Gastrocnemius medialis (tissue), 4 donors: ENCODE data around the gene DSCAML1. TPM values are rescaled to one million over a fixed set of nuclear protein-coding genes. Genes with fewer than 3 reads are reported as not detected.

Experiments
- ATAC-seq, 2 donors: fragments of 150-250 bp; one replicate each; pipeline ENCODE4 v1.9.1; 2016
- DNase-seq, 2 donors: peaks; one replicate each; pipeline ENCODE4 v3.0.0-alpha.2; 2019
- H3K27ac ChIP-seq, 4 donors: fragments of 200-600 bp; sonication (generic); 1 replicate in 1 of 4; 2 replicates in 3 of 4; pipeline ENCODE4 v1.5.1; 2016 to 2018; ENCODE audit warnings: mild to moderate bottlenecking in 2 of 4, moderate library complexity in 1 of 4
- H3K27me3 ChIP-seq, 3 donors: fragments of 200-600 bp; sonication (generic) in 2 of 3; 1 replicate in 1 of 3; 2 replicates in 2 of 3; pipeline versions ENCODE4 v1.5.1 to v1.6.0; 2016 to 2019; ENCODE audit warnings: mild to moderate bottlenecking in 1 of 3, moderate library complexity in 1 of 3
- H3K36me3 ChIP-seq, 2 donors: fragments of 200-600 bp; sonication (generic) in 1 of 2; one replicate each; pipeline ENCODE4 v1.5.1; 2017 to 2018
- H3K4me1 ChIP-seq, 2 donors: fragments of 200-600 bp; sonication (generic) in 1 of 2; one replicate each; pipeline ENCODE4 v1.5.1; 2016 to 2017; ENCODE audit warnings: mild to moderate bottlenecking in 2 of 2
- H3K4me3 ChIP-seq, 4 donors: fragments of 200-600 bp; sonication (generic) in 3 of 4; 1 replicate in 1 of 4; 2 replicates in 3 of 4; pipeline ENCODE4 v1.5.1; 2016 to 2019; ENCODE audit warnings: mild to moderate bottlenecking in 2 of 4
- H3K9me3 ChIP-seq, 3 donors: fragments of 200-600 bp; sonication (generic) in 2 of 3; 1 replicate in 1 of 3; 2 replicates in 2 of 3; pipeline ENCODE4 v1.5.1; 2016 to 2019
- CTCF ChIP-seq, 5 experiments: fragments of 450-650 bp in 3 of 5; fragments of 200-600 bp in 2 of 5; sonication (generic) in 2 of 5; IDR thresholded peaks in 4 of 5; conservative IDR thresholded peaks in 1 of 5; 1 replicate in 4 of 5; 2 replicates in 1 of 5; pipeline ENCODE4 v1.5.1; 2016 to 2019; ENCODE audit warnings: antibody characterized with exemption in 5 of 5, mild to moderate bottlenecking in 3 of 5, moderate library complexity in 3 of 5
- POLR2A ChIP-seq, 2 donors: fragments of 450-650 bp; IDR thresholded peaks; one replicate each; pipeline ENCODE4 v1.6.1; 2017; ENCODE audit warnings: antibody characterized with exemption in 2 of 2, mild to moderate bottlenecking in 2 of 2, moderate library complexity in 2 of 2
- in situ Hi-C, 4 donors: fragments of 200-750 bp; cut with MboI; loops; one replicate each; pipeline versions ENCODE4 v1.15.0 to v1.8.0; 2017; ENCODE audit warnings: low sequenced_read_pairs in 4 of 4
- intact Hi-C: fragments of 100-400 bp; cut with DNase I; formaldehyde crosslinking; loops from one replicate; pipeline ENCODE4 v1.15.1; 2023; ENCODE audit warnings: low total_unique reads
- total RNA-seq, 4 donors: library from RNA; depleted of rRNA; stranded (reverse); fragments of >200 nt; gene quantifications; one replicate each; pipeline versions ENCODE4 v1.1.0 to v1.2.3, GENCODE V29; 2016

DSCAML1 gene
- total RNA-seq, 4 donors from 2014 or later = 0.05 to 0.15 (median 0.07) TPM

DNA sequence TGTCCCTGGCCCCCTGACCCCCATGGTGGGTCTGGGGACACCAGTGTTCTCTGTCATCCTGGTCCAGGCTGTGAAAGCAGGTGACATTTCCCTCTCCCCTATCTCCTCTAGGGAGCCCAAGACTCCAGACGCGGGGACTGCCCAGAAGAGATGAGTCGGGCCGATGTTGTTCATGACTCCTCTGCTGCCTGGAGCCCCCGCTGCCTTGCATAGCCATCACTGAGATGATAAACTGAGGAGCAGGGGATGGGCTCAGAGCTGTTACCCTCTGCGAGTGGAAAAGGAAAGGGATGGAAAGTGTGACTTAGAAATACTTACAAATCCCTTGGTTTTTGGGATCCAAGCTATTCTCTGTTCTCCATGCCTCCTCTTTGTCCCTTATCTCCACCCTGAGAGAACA is 209.6 kb downstream of the DSCAML1 start:
- H3K36me3 ChIP-seq = no peaks in the 10 kb centered on the region
- peaks cover 0 to 3% (median 0%) of the 10 kb centered on the region in 3 donors for H3K27me3 ChIP-seq
- H3K27ac ChIP-seq = no peak overlapping the region
- ATAC-seq = no peak
- no peak for DNase-seq
- in situ Hi-C loops (no loop called here), intact Hi-C loops (no loop called here)
- no peaks in the 10 kb centered on the region for H3K9me3 ChIP-seq
- H3K4me1 ChIP-seq = no peaks in the 10 kb centered on the region
- H3K4me3 ChIP-seq = no peak overlapping the region
- TF ChIP-seq CTCF (IDR thresholded peaks at IDR 0.05 in 4 of 5, conservative IDR thresholded peaks at IDR 0.05 in 1 of 5) (no peak), POLR2A (IDR thresholded peaks at IDR 0.05) (no peak)

GRCh38 chr11:117586392-117586791 is 210.6 kb downstream of the DSCAML1 start:
- intact Hi-C loops (no loop called here), in situ Hi-C loops (no loop called here)
- no peak for TF ChIP-seq CTCF (IDR thresholded peaks at IDR 0.05 in 4 of 5, conservative IDR thresholded peaks at IDR 0.05 in 1 of 5)
- TF ChIP-seq POLR2A (IDR thresholded peaks at IDR 0.05) = no peak
- Histone ChIP-seq H3K27ac (no peak overlapping the region), H3K36me3 (no peaks in the 10 kb centered on the region), H3K4me3 (no peak overlapping the region), H3K4me1 (no peaks in the 10 kb centered on the region), H3K9me3 (no peaks in the 10 kb centered on the region), H3K27me3 (peaks cover 0 to 3% (median 0%) of the 10 kb centered on the region in 3 donors)
- ATAC-seq (no peak), DNase-seq (no peak)

DNA sequence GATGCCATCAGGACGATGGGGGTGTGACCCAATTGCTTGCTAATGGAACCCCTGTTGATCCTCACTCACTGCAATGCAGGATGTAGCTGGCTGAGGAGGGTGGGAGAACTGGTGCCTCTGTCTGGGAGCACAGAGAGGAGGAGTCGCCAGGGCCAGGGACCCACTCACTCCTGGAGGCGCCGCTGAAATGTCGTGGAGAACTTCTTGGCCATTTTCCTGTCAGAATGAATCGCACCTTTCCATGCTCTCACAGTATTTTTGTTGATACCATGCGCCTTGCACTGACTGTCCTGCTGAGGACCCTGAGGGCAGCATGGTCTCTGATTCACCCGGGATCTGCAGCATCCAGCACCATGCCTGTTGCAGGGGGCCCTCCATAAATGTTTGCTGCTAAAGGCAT is 211.4 kb downstream of the DSCAML1 start:
- H3K27ac ChIP-seq = no peak overlapping the region
- ATAC-seq (no peak), DNase-seq (no peak)
- in situ Hi-C loops = no loop called here
- no peaks in the 10 kb centered on the region for H3K4me1 ChIP-seq
- no peaks in the 10 kb centered on the region for H3K9me3 ChIP-seq
- TF ChIP-seq CTCF (IDR thresholded peaks at IDR 0.05 in 4 of 5, conservative IDR thresholded peaks at IDR 0.05 in 1 of 5) = no peak
- no peak for TF ChIP-seq POLR2A (IDR thresholded peaks at IDR 0.05)
- intact Hi-C loops = no loop called here
- peaks cover 0 to 3% (median 0%) of the 10 kb centered on the region in 3 donors for H3K27me3 ChIP-seq
- no peaks in the 10 kb centered on the region for H3K36me3 ChIP-seq
- no peak overlapping the region for H3K4me3 ChIP-seq

GRCh38 chr11:117584056-117584830 is 212.8 kb downstream of the DSCAML1 start:
- Histone ChIP-seq H3K27me3 (peaks cover 0 to 3% (median 0%) of the 10 kb centered on the region in 3 donors), H3K27ac (no peak overlapping the region), H3K4me3 (no peak overlapping the region), H3K36me3 (no peaks in the 10 kb centered on the region), H3K4me1 (no peaks in the 10 kb centered on the region), H3K9me3 (no peaks in the 10 kb centered on the region)
- no peak for DNase-seq
- TF ChIP-seq POLR2A (IDR thresholded peaks at IDR 0.05) (no peak), CTCF (IDR thresholded peaks at IDR 0.05 in 4 of 5, conservative IDR thresholded peaks at IDR 0.05 in 1 of 5) (no peak)
- in situ Hi-C loops = no loop called here
- no peak for ATAC-seq
- intact Hi-C loops = no loop called here
